ENCODE data around the gene GBA2.

GRCh38 chr9:35719546-35719945 lies 29.5 kb downstream of the GBA2 start:
- TF ChIP-seq POLR2A (IDR thresholded peaks at IDR 0.05): no peak
- TF ChIP-seq CTCF (IDR thresholded peaks at IDR 0.05): no peak

Measured in heart left ventricle (tissue), 13 donors.